Measurements from ENCODE around the gene BDKRB2.

Gene BDKRB2

GRCh38 chr14:96255501-96256366 lies 51.1 kb downstream of the BDKRB2 start, which contains the start of gene BDKRB1:
TSS of gene BDKRB1 (plus strand) at chr14:96256210. CDS start at chr14:96263683, 7,473 bp downstream.
- no peak for DNase-seq

GRCh38 chr14:96256407-96256806 lies 51.8 kb downstream of the BDKRB2 start:
- DNase-seq = no peak

DNA sequence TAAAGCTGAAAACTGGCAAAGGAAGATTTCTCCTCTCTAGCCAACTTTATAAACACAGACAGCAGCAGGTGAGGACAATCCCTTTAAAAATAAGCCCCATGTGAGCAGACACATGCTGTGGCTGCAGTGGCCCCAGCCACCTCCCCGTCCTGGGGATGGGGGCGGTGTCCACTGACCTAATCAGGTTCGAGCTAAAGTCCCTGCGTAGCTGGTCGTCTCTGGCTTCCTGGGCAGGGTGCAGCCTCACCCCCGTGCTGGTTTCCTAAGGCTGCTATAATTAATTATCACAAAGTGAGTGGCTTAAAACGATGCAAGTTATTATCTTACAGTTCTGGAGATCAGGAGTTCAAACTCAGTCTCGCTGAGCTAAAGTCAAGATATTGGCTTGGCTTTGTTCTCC lies 52.4 kb downstream of the BDKRB2 start:
- no peak for DNase-seq

- DNase-seq = no peak
Measured at GRCh38 chr14:96257900-96258299, 53.3 kb downstream of the BDKRB2 start.

DNA sequence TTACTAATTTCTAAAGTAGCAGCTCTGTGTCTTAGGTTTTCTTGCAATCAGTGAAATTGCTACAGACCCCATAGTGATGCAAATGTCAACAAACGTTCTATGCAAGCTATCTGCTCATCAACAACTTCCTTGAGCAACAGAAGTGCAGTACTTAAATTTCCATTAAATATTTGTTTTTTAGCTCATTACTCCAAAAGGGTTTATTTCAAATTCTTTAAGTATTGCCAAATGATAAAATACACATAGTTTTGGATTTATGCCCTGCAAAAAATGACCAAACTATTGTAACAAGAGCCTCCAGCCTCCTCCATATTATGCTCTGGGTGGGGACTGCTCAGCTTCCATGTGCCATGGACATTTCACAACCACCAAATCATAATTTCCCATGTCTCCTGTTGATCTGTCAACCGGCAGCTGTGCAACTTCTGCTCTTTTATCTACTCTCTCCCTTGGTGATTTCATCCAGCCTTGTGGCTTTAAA lies 55.7 kb downstream of the BDKRB2 start:
- peak; percentile 4 for DNase-seq

GRCh38 chr14:96261053-96261452 lies 56.4 kb downstream of the BDKRB2 start:
- DNase-seq = no peak

- no peak for DNase-seq
Measured at GRCh38 chr14:96261772-96262655, 57.4 kb downstream of the BDKRB2 start.

DNA sequence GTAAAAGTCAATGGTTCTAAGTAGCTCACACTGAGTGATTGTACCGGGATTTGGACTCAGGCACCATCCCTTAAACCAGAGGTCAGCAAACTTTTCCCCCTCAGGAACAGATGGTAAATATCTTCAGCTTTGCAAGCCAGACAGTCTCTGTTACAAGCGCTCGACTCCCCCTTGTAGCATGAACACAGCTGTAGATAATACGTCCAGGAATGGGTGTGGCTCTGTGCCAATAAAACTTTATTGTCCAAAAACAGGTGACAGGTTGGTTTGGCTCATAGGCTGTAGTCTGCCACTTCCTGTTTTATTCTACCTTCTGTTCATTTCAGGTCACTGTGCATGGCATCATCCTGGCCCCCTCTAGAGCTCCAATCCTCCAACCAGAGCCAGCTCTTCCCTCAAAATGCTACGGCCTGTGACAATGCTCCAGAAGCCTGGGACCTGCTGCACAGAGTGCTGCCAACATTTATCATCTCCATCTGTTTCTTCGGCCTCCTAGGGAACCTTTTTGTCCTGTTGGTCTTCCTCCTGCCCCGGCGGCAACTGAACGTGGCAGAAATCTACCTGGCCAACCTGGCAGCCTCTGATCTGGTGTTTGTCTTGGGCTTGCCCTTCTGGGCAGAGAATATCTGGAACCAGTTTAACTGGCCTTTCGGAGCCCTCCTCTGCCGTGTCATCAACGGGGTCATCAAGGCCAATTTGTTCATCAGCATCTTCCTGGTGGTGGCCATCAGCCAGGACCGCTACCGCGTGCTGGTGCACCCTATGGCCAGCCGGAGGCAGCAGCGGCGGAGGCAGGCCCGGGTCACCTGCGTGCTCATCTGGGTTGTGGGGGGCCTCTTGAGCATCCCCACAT lies 58.9 kb downstream of the BDKRB2 start:
- DNase-seq = no peak

GRCh38 chr14:96264200-96264553 lies 59.5 kb downstream of the BDKRB2 start:
- DNase-seq = no peak

- no peak for DNase-seq
Measured at GRCh38 chr14:96264853-96265252, 60.2 kb downstream of the BDKRB2 start.

GRCh38 chr14:96265383-96266095 lies 60.9 kb downstream of the BDKRB2 start:
- no peak for DNase-seq

DNA sequence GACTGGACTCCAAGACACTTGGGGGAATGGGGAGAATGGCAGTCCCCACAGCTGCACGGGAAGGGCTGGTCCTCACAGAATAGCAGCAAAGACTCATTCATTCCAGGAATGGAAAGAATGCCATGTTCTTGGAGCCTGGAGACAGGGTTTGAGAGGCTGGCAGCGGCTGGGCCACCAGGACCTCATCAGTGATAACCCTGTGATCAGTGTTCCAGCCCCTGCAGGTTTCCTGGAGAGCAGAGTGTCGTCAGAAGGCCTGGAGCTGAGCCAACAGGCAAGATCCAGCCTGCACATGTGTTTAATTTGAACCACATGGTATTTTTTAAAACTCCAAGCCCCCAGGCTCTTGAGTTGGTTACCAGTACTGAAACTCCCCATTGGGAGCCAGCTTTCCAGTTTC lies 62.7 kb downstream of the BDKRB2 start:
- DNase-seq = no peak

- no peak for DNase-seq
Measured at GRCh38 chr14:96267916-96268315, 63.3 kb downstream of the BDKRB2 start.

- DNase-seq = no peak
Measured at GRCh38 chr14:96268431-96269358, 64.1 kb downstream of the BDKRB2 start.

DNA sequence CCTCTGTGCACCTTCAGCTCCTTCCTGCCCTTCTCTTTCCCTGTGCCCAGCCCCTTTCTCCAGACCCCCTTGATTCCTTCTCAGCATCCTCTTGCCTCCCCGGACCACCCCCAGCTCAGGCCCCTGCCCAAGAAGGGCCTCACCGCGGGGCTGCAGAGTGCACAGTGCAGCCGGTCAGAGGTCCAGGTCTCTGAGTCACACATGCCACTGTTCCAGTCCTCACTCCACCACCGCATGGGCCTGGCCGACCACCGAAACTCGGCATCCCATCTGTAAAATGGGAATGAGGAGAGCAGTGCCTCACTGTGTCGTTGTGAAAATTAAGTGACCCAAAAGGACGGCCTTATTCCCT lies 64.7 kb downstream of the BDKRB2 start:
- DNase-seq = no peak

DNA sequence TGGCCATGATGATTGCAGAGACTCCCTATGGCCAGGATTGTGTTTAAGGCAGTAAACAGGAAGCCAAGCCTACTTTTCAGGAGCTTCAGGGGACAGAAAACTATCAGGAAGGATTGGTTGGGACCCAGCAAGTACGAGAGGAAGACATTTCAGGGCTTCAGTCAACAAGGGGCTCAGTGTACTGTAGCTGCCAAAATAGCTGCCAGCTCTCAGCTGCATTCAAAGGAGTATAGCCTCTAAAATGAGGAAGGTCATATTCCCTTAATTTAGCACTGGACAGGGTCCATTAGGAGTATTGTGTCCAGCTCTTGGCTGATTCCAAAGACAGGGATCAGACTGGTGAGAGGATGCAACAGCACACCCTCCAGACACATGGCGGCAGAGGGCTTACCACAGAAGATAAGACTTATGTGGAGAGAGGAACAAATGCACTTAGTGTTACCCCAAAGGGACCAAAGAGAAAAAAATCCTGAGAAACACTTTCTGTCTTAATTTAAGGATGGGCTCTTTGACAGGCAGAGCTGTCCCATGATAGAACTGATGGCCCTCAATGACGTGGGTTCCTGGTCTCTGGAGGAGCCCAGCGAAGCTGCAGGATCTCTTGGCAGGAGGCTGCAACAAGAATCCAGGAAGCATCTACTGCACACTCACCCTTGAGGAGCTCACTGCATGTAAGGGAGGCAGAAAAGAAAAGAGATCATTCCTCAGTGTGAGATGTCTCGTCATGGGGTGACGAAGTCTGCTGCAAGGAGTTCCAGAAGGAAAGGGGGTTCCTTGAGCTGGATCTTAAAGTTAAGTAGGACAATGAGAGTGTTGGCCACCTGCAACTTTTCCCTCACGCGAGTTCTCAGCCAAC lies 66.2 kb downstream of the BDKRB2 start:
- DNase-seq = no peak

DNA sequence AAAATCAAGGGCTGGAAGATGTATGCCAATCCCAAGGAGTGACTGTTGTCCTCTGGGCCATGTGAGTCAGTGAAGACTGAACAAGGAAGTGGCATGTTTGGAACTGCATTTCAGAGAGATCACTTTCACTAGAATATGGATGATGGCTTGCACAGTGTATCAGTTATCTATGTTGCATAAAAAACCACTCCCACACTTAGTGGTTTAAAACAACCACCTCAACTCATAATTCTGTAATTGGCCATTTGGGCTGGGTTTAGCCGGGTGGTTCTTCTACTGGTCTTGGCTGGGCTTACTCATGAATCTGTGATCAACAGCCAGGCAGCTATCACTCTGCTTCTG lies 66.8 kb downstream of the BDKRB2 start:
- DNase-seq = no peak

DNA sequence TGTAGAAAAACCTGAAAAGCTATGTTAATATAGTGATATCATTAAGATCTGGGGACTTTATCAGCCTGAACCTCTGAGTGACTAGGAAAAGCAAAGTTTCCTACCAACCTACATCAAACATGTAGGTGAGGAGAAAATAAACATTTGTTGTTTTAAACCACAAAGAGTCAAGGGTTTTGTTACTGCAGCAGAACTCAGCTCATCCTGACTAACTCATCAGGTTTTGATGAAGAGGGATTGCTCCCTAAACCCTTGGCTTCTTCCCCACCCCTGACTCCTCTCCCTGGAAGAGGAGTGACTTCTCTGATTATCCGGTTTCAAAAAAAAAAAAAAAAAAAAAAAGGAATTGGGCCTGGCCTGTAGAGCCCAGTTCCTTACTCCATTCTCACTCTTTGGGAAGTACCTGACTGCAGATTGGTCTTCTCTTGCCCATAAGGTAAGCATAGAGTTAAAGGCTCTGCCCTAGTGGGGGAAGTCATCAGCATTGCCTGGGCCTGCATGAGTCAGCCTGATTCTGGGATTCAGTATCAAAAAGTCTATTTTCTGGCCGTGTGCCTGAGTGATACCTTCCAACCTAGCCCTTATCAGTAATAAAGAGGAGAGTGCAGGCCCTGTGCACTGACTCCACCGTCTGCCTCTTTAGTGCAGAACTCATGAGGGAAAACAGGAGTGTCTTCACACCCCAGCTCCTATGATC lies 68.3 kb downstream of the BDKRB2 start:
- DNase-seq = no peak

GRCh38 chr14:96273629-96274028 lies 69.0 kb downstream of the BDKRB2 start:
- DNase-seq = no peak

GRCh38 chr14:96274122-96274521 lies 69.5 kb downstream of the BDKRB2 start:
- no peak for DNase-seq

All from suppressor macrophage treated with lipopolysaccharide for 4 hours (primary cell).